Esophagus squamous epithelium (tissue), 5 donors: ENCODE results near the gene CYP26B1. TPM values are rescaled to one million over a fixed set of nuclear protein-coding genes. Genes with fewer than 3 reads are reported as not detected.

ENCODE experiments used
- DNase-seq: peaks from one replicate; lab custom pipeline; 2025; lab: John Stamatoyannopoulos, UW
- H3K27ac ChIP-seq, 4 donors: fragments of 200-600 bp; sonication (generic); one replicate each; pipeline ENCODE4 v1.5.1; 2016 to 2019; ENCODE audit warnings: mild to moderate bottlenecking in 1 of 4
- H3K27me3 ChIP-seq, 4 donors: fragments of 200-600 bp; sonication (generic); 1 replicate in 3 of 4; 2 replicates in 1 of 4; pipeline versions ENCODE4 v1.5.1 to v1.6.0; 2017 to 2021; ENCODE audit warnings: antibody characterized with exemption in 1 of 4
- H3K36me3 ChIP-seq, 3 donors: fragments of 200-600 bp; sonication (generic); one replicate each; pipeline ENCODE4 v1.5.1; 2016 to 2019
- H3K4me1 ChIP-seq, 3 donors: fragments of 200-600 bp; sonication (generic); one replicate each; pipeline ENCODE4 v1.5.1; 2017 to 2019
- H3K4me3 ChIP-seq, 4 donors: fragments of 200-600 bp; sonication (generic); 1 replicate in 3 of 4; 2 replicates in 1 of 4; pipeline ENCODE4 v1.5.1; 2016 to 2019; ENCODE audit warnings: mild to moderate bottlenecking in 2 of 4, moderate library complexity in 1 of 4
- H3K9me3 ChIP-seq, 3 donors: fragments of 200-600 bp; sonication (generic); one replicate each; pipeline ENCODE4 v1.5.1; 2016 to 2019
- CTCF ChIP-seq, 6 experiments: fragments of 450-650 bp in 4 of 6; fragments of 200-600 bp in 2 of 6; sonication (generic) in 2 of 6; IDR thresholded peaks; one replicate each; pipeline ENCODE4 v1.5.1; 2016 to 2019; ENCODE audit warnings: antibody characterized with exemption in 6 of 6, mild to moderate bottlenecking in 4 of 6, moderate library complexity in 4 of 6
- POLR2A ChIP-seq, 4 donors: fragments of 450-650 bp; IDR thresholded peaks; one replicate each; pipeline ENCODE4 v1.6.1; 2017; ENCODE audit warnings: antibody characterized with exemption in 4 of 4, mild to moderate bottlenecking in 4 of 4, moderate library complexity in 3 of 4
- WGBS, 2 donors: methylation state at CpG; one replicate each; pipeline ENCODE4 v1.1.5; 2018; 5-methylcytosine and 5-hydroxymethylcytosine counted together
- intact Hi-C: fragments of 100-400 bp; cut with DNase I; formaldehyde crosslinking; loops from one replicate; pipeline ENCODE4 v1.15.0; 2022
- total RNA-seq, 4 donors: library from RNA; depleted of rRNA; stranded (reverse); fragments of >200 nt; gene quantifications; one replicate each; pipeline ENCODE4 v1.1.0, GENCODE V29; 2016
- donor health status: DM: yes; HTN: yes; CAD: no.

The CYP26B1 gene
- total RNA-seq, 4 donors from 2014 or later = 0.62 to 6.7 (median 1.3) TPM

GRCh38 chr2:72132981-72133720, 14.5 kb downstream of the CYP26B1 start:
- WGBS, 2 donors = 87 to 97% methylated on average over 3 to 5 of the region's 29 CpGs
- no peak for DNase-seq
- TF ChIP-seq POLR2A (IDR thresholded peaks at IDR 0.05) = no peak
- no peak for TF ChIP-seq CTCF (IDR thresholded peaks at IDR 0.05)
- Histone ChIP-seq H3K4me1 (peaks cover 0 to 36% (median 14%) of the 10 kb centered on the region in 3 donors), H3K27me3 (peaks cover 0 to 9% (median 0%) of the 10 kb centered on the region in 4 donors), H3K36me3 (peaks cover 0 to 29% (median 0%) of the 10 kb centered on the region in 3 donors), H3K27ac (no peak overlapping the region), H3K4me3 (no peak overlapping the region), H3K9me3 (no peaks in the 10 kb centered on the region)
- intact Hi-C loops = no loop called here

GRCh38 chr2:72131916-72132841, 15.5 kb downstream of the CYP26B1 start:
- Histone ChIP-seq H3K27ac (no peak overlapping the region), H3K4me1 (peaks cover 0 to 27% (median 5%) of the 10 kb centered on the region in 3 donors), H3K27me3 (peaks cover 0 to 9% (median 0%) of the 10 kb centered on the region in 4 donors), H3K4me3 (no peak overlapping the region), H3K36me3 (peaks cover 0 to 29% (median 0%) of the 10 kb centered on the region in 3 donors), H3K9me3 (no peaks in the 10 kb centered on the region)
- no peak for DNase-seq
- intact Hi-C loops = no loop called here
- 85 to 95% methylated on average over 14 to 22 of the region's 37 CpGs for WGBS, 2 donors
- TF ChIP-seq CTCF (IDR thresholded peaks at IDR 0.05) (no peak), POLR2A (IDR thresholded peaks at IDR 0.05) (no peak)

- intact Hi-C loops = no loop called here
- peaks cover 0 to 29% (median 0%) of the 10 kb centered on the region in 3 donors for H3K36me3 ChIP-seq
- no peaks in the 10 kb centered on the region for H3K9me3 ChIP-seq
- no peak for TF ChIP-seq POLR2A (IDR thresholded peaks at IDR 0.05)
- TF ChIP-seq CTCF (IDR thresholded peaks at IDR 0.05) = no peak
- no peak for DNase-seq
- peaks cover 0 to 9% (median 0%) of the 10 kb centered on the region in 4 donors for H3K27me3 ChIP-seq
- WGBS, 2 donors = 76 to 98% methylated on average over 3 to 11 of the region's 16 CpGs
- no peak overlapping the region for H3K4me3 ChIP-seq
- H3K4me1 ChIP-seq = peaks cover 0 to 23% (median 5%) of the 10 kb centered on the region in 3 donors
- no peak overlapping the region for H3K27ac ChIP-seq
Observed at GRCh38 chr2:72131371-72131891, 16.2 kb downstream of the CYP26B1 start.

GRCh38 chr2:72130659-72131360, 16.9 kb downstream of the CYP26B1 start:
- 58 to 71% methylated on average over 11 to 22 of the region's 26 CpGs for WGBS, 2 donors
- H3K36me3 ChIP-seq = peaks cover 0 to 29% (median 0%) of the 10 kb centered on the region in 3 donors
- DNase-seq = no peak
- H3K27ac ChIP-seq = no peak overlapping the region
- H3K4me1 ChIP-seq = peaks cover 0 to 23% (median 5%) of the 10 kb centered on the region in 3 donors
- H3K4me3 ChIP-seq = no peak overlapping the region
- peaks cover 0 to 9% (median 0%) of the 10 kb centered on the region in 4 donors for H3K27me3 ChIP-seq
- no peaks in the 10 kb centered on the region for H3K9me3 ChIP-seq
- intact Hi-C loops = no loop called here
- TF ChIP-seq POLR2A (IDR thresholded peaks at IDR 0.05) = no peak
- TF ChIP-seq CTCF (IDR thresholded peaks at IDR 0.05) = no peak
